GM21447 (cell line): ENCODE data around the gene VAT1L.

Experiments used
- ATAC-seq: cut with Tn5 transposase; IDR thresholded peaks from one replicate; pipeline ENCODE4 v1.9.1; 2021; ENCODE audit not compliant: unreplicated experiment

VAT1L gene

GRCh38 chr16:77905374-77905920 is 117.1 kb downstream of the VAT1L start:
- ATAC-seq = no peak

- no peak for ATAC-seq
Measured at GRCh38 chr16:77910021-77910420, 121.7 kb downstream of the VAT1L start.

- ATAC-seq = no peak
Measured at GRCh38 chr16:77912617-77913016, 124.3 kb downstream of the VAT1L start.

GRCh38 chr16:77913738-77914253 is 125.4 kb downstream of the VAT1L start:
- no peak for ATAC-seq

GRCh38 chr16:77916111-77916510 is 127.7 kb downstream of the VAT1L start:
- no peak for ATAC-seq

- no peak for ATAC-seq
Measured at GRCh38 chr16:77917971-77918370, 129.6 kb downstream of the VAT1L start.

- ATAC-seq = no peak
Measured at GRCh38 chr16:77918809-77919707, 130.7 kb downstream of the VAT1L start.

GRCh38 chr16:77919761-77920415 is 131.5 kb downstream of the VAT1L start:
- no peak for ATAC-seq

- no peak for ATAC-seq
Measured at GRCh38 chr16:77920984-77921383, 132.6 kb downstream of the VAT1L start.

GRCh38 chr16:77922228-77922754 is 133.9 kb downstream of the VAT1L start:
- ATAC-seq = no peak

GRCh38 chr16:77925531-77925930 is 137.2 kb downstream of the VAT1L start:
- no peak for ATAC-seq

- no peak for ATAC-seq
Measured at GRCh38 chr16:77928096-77928495, 139.7 kb downstream of the VAT1L start.

GRCh38 chr16:77929004-77929403 is 140.6 kb downstream of the VAT1L start:
- ATAC-seq = no peak

GRCh38 chr16:77931058-77931457 is 142.7 kb downstream of the VAT1L start:
- no peak for ATAC-seq

GRCh38 chr16:77937473-77938149 is 149.2 kb downstream of the VAT1L start:
- no peak for ATAC-seq

- ATAC-seq = no peak
Measured at GRCh38 chr16:77938913-77939312, 150.5 kb downstream of the VAT1L start.

GRCh38 chr16:77939968-77940367 is 151.6 kb downstream of the VAT1L start:
- no peak for ATAC-seq

GRCh38 chr16:77943801-77944200 is 155.4 kb downstream of the VAT1L start:
- no peak for ATAC-seq

- ATAC-seq = no peak
Measured at GRCh38 chr16:77944631-77945030, 156.3 kb downstream of the VAT1L start.

GRCh38 chr16:77945126-77945525 is 156.8 kb downstream of the VAT1L start:
- ATAC-seq = no peak

GRCh38 chr16:77946823-77947222 is 158.5 kb downstream of the VAT1L start:
- ATAC-seq = no peak
